Dendritic cell treated with granulocyte-macrophage colony-stimulating factor and Interleukin-4, amounts not matched to agents 40 ng/mL and 50 ng/mL, for 4 days (primary cell): Measurements from ENCODE around the gene LRIG2.

Experiments used
- H3K27ac Mint-ChIP-seq: one replicate; pipeline ENCODE4 v1.8.0; 2022; ENCODE audit warnings: mild to moderate bottlenecking, mixed read lengths
- H3K27me3 Mint-ChIP-seq: one replicate; pipeline ENCODE4 v1.8.0; 2022; ENCODE audit warnings: mild to moderate bottlenecking, mixed read lengths
- H3K36me3 Mint-ChIP-seq: one replicate; pipeline ENCODE4 v1.8.0; 2022; ENCODE audit warnings: low read depth, mixed read lengths
- H3K4me1 Mint-ChIP-seq: one replicate; pipeline ENCODE4 v1.8.0; 2022; ENCODE audit warnings: low read depth, mixed read lengths
- H3K4me3 Mint-ChIP-seq: one replicate; pipeline ENCODE4 v1.8.0; 2022; ENCODE audit warnings: mild to moderate bottlenecking, moderate library complexity, mixed read lengths
- H3K9me3 Mint-ChIP-seq: one replicate; pipeline ENCODE4 v1.8.0; 2022; ENCODE audit warnings: mixed read lengths
- intact Hi-C: fragments of 100-400 bp; cut with micrococcal nuclease; formaldehyde crosslinking; loops from one replicate; pipeline ENCODE4 v1.15.0; 2022

Gene LRIG2

DNA sequence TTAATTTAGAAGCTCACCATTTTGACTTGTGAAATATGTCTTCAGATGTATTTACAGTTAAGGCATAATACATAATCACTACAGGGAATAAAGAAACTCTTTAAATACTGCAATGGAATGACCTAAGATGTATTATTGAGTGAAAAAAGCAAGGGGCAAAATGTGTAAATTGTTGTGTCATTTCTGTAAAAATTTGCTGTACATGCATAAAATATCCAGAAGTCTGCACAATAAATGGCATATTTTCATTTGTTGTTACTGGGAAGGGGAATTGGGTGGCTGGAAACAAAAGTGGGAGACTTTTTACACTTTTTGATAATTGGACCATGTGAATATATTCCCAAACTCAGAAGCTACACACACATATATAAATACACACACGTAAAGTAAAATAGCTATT lies 17.1 kb downstream of the LRIG2 start:
- Mint-ChIP-seq H3K4me1 (no peaks in the 10 kb centered on the region), H3K27ac (no peak overlapping the region), H3K27me3 (no peaks in the 10 kb centered on the region), H3K4me3 (no peak overlapping the region), H3K9me3 (no peaks in the 10 kb centered on the region), H3K36me3 (peaks cover 32% of the 10 kb centered on the region)
- intact Hi-C loops: no loop called here

- Mint-ChIP-seq H3K4me3 (no peak overlapping the region), H3K27ac (no peak overlapping the region)
Observed at GRCh38 chr1:113091988-113092594, 19.1 kb downstream of the LRIG2 start.

DNA sequence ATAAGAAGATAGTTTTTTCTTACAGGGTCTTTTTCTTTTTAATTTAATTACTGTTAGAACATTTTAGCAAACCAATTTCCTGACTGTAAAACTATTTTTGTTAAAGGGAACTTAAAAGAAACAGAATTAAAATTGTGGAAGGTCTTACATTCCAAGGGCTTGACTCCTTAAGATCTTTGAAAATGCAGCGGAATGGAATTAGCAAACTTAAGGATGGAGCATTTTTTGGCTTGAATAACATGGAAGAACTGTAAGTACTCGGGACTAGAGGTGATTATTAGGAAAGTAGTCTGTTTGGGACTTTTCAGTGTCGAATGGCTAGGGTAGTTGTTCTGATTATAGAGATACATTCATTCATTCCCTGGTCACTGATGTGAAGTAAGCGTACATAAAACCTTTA lies 21.5 kb downstream of the LRIG2 start:
- H3K36me3 Mint-ChIP-seq: peaks cover 67% of the 10 kb centered on the region
- intact Hi-C loops: no loop called here
- no peak overlapping the region for H3K4me3 Mint-ChIP-seq
- H3K27ac Mint-ChIP-seq: no peak overlapping the region
- no peaks in the 10 kb centered on the region for H3K4me1 Mint-ChIP-seq
- H3K27me3 Mint-ChIP-seq: no peaks in the 10 kb centered on the region
- H3K9me3 Mint-ChIP-seq: no peaks in the 10 kb centered on the region

More at GRCh38 chr1:113091988-113092594, 19.1 kb downstream of the LRIG2 start:
- Mint-ChIP-seq H3K36me3 (peaks cover 43% of the 10 kb centered on the region), H3K9me3 (no peaks in the 10 kb centered on the region), H3K27me3 (no peaks in the 10 kb centered on the region), H3K4me1 (no peaks in the 10 kb centered on the region)
- intact Hi-C loops: no loop called here

GRCh38 chr1:113095790-113096455 lies 22.9 kb downstream of the LRIG2 start:
- no peaks in the 10 kb centered on the region for H3K27me3 Mint-ChIP-seq
- H3K36me3 Mint-ChIP-seq: peaks cover 72% of the 10 kb centered on the region
- H3K27ac Mint-ChIP-seq: no peak overlapping the region
- H3K4me1 Mint-ChIP-seq: no peaks in the 10 kb centered on the region
- H3K4me3 Mint-ChIP-seq: no peak overlapping the region
- no peaks in the 10 kb centered on the region for H3K9me3 Mint-ChIP-seq
- intact Hi-C loops: no loop called here

DNA sequence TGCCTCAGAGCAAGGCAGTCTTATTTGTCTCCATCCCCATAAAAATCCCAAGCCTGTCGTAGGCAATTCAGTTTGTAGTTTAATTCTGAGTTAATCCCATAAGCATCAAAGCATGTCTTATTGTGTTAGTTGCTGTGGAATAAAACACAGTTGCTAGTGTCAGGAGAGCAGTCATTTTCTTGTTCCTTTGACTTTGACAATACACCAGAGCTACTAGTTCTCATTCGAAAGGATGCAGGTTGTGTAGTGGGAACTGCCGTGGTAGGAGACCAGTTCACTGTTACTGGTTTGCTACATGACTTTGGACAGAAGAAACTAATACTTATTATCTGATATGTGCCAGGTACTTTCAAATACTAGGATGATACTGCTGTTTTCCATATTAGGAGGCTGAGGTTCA lies 23.5 kb downstream of the LRIG2 start:
- intact Hi-C loops: no loop called here
- Mint-ChIP-seq H3K4me3 (no peak overlapping the region), H3K27ac (no peak overlapping the region), H3K4me1 (no peaks in the 10 kb centered on the region), H3K27me3 (no peaks in the 10 kb centered on the region), H3K36me3 (peaks cover 78% of the 10 kb centered on the region), H3K9me3 (no peaks in the 10 kb centered on the region)

GRCh38 chr1:113101588-113101987 lies 28.6 kb downstream of the LRIG2 start:
- H3K36me3 Mint-ChIP-seq: peaks cover 92% of the 10 kb centered on the region
- H3K27me3 Mint-ChIP-seq: no peaks in the 10 kb centered on the region
- no peak overlapping the region for H3K27ac Mint-ChIP-seq
- no peaks in the 10 kb centered on the region for H3K4me1 Mint-ChIP-seq
- H3K4me3 Mint-ChIP-seq: no peak overlapping the region
- no peaks in the 10 kb centered on the region for H3K9me3 Mint-ChIP-seq
- intact Hi-C loops: no loop called here

DNA sequence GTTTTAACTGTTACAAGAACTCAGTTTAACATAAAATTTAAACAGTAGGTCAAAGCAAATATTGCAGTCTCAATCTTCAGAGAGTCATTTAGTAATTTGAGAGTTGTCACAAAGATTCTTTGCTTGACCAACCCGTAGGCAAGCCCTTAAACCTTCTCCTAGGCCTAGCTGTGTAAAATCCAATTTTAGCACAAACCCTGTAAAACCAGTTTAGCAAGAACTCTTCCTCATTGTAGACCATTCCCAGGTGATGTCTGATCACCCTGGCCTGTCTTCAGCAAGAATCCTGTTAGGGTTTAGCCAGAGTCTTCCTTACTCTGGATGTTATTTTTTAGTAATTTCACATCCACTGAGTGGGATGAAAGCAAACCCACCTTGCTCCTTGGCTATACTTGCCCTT lies 30.1 kb downstream of the LRIG2 start:
- H3K27ac Mint-ChIP-seq: no peak overlapping the region

DNA sequence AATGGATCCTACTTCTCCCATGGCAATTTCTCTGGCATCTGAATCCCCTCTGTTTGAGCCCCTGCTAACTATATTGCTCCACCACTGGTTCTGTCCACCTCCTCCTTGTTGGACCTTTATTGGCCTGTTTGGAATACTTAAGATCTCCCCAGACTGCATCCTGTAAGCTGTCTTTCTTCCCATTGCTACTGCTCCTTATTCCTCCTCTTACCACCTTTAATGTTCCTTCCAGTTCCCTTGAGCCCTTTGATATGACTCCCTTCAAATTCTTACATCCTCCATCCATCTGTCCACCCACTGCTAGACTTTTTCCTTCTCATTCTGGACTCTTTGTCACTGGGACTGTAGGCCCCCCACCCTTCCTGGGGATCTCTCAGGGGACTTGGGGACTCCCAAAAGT lies 31.0 kb downstream of the LRIG2 start:
- H3K36me3 Mint-ChIP-seq: peaks cover 93% of the 10 kb centered on the region
- peak overlapping the region; percentile 2 for H3K27ac Mint-ChIP-seq

More for the DNA sequence above, 30.1 kb downstream of the LRIG2 start:
- no peaks in the 10 kb centered on the region for H3K9me3 Mint-ChIP-seq
- no peaks in the 10 kb centered on the region for H3K4me1 Mint-ChIP-seq
- intact Hi-C loops: no loop called here
- H3K4me3 Mint-ChIP-seq: no peak overlapping the region
- H3K27me3 Mint-ChIP-seq: no peaks in the 10 kb centered on the region
- peaks cover 93% of the 10 kb centered on the region for H3K36me3 Mint-ChIP-seq

GRCh38 chr1:113106910-113107309 lies 33.9 kb downstream of the LRIG2 start:
- H3K4me1 Mint-ChIP-seq: no peaks in the 10 kb centered on the region
- no peak overlapping the region for H3K4me3 Mint-ChIP-seq
- intact Hi-C loops: no loop called here
- H3K27ac Mint-ChIP-seq: no peak overlapping the region
- H3K36me3 Mint-ChIP-seq: peaks cover 98% of the 10 kb centered on the region
- no peaks in the 10 kb centered on the region for H3K9me3 Mint-ChIP-seq
- H3K27me3 Mint-ChIP-seq: no peaks in the 10 kb centered on the region

More for the DNA sequence above, 31.0 kb downstream of the LRIG2 start:
- intact Hi-C loops: no loop called here
- Mint-ChIP-seq H3K4me3 (no peak overlapping the region), H3K27me3 (no peaks in the 10 kb centered on the region), H3K9me3 (no peaks in the 10 kb centered on the region), H3K4me1 (no peaks in the 10 kb centered on the region)

DNA sequence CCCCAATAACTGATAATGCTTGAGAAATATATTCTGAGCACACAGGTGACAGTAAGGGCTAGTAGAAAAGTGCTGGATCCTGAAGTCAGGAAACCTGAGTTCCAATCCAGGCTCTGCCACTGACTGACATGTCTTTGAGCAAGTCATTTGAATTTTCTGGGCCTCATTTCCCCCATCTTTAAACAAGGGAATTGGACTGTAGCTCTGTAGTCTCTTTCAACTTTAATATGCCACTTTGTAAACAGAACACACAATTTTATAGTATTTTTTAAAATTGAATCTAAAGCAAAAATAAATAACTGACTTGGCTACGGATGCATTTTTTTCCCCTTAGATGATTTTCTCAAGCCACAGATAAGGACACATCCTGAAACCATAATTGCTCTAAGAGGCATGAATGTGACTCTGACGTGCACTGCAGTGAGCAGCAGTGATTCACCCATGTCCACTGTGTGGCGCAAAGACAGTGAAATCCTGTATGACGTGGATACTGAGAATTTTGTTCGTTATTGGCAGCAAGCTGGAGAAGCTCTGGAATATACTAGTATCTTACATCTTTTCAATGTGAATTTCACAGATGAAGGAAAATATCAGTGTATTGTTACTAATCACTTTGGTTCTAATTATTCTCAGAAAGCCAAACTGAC lies 37.0 kb downstream of the LRIG2 start:
- peaks cover 94% of the 10 kb centered on the region for H3K36me3 Mint-ChIP-seq
- no peak overlapping the region for H3K4me3 Mint-ChIP-seq
- intact Hi-C loops: no loop called here
- H3K4me1 Mint-ChIP-seq: no peaks in the 10 kb centered on the region
- H3K27ac Mint-ChIP-seq: no peak overlapping the region
- no peaks in the 10 kb centered on the region for H3K27me3 Mint-ChIP-seq
- H3K9me3 Mint-ChIP-seq: no peaks in the 10 kb centered on the region

DNA sequence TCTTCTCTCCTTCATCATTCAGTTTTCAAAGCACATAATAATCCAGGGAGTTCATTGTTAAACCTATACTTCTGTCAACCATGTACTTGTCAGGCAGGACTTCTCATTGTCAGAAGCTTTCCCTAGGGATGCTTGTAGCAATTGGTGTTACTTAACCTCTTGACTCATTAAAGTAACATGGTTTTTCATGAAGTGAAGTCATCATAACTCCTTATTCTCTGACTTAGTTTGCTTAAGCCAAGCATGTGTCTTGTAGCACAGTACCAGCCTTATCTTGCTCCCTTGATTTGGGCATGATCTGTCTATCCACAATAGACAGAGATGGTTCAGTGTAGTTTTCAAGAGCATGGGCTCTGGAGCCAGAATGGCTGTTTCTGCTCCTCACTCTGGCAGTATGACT lies 45.3 kb downstream of the LRIG2 start:
- H3K4me3 Mint-ChIP-seq: no peak overlapping the region
- H3K27me3 Mint-ChIP-seq: no peaks in the 10 kb centered on the region
- H3K4me1 Mint-ChIP-seq: no peaks in the 10 kb centered on the region
- H3K9me3 Mint-ChIP-seq: no peaks in the 10 kb centered on the region
- intact Hi-C loops: no loop called here
- no peak overlapping the region for H3K27ac Mint-ChIP-seq
- H3K36me3 Mint-ChIP-seq: peaks cover 96% of the 10 kb centered on the region

GRCh38 chr1:113123737-113124136 lies 50.7 kb downstream of the LRIG2 start:
- Mint-ChIP-seq H3K36me3 (peaks cover 92% of the 10 kb centered on the region), H3K4me1 (no peaks in the 10 kb centered on the region), H3K27ac (no peak overlapping the region), H3K9me3 (no peaks in the 10 kb centered on the region), H3K4me3 (no peak overlapping the region), H3K27me3 (no peaks in the 10 kb centered on the region)
- intact Hi-C loops: loop anchor here (10.0 kb wide), 1 partner anchor 841 kb away; no protein-coding TSS in a partner anchor

GRCh38 chr1:113124366-113124765 lies 51.4 kb downstream of the LRIG2 start:
- no peak overlapping the region for H3K27ac Mint-ChIP-seq
- H3K36me3 Mint-ChIP-seq: peaks cover 86% of the 10 kb centered on the region
- no peaks in the 10 kb centered on the region for H3K9me3 Mint-ChIP-seq
- no peaks in the 10 kb centered on the region for H3K27me3 Mint-ChIP-seq
- no peaks in the 10 kb centered on the region for H3K4me1 Mint-ChIP-seq
- intact Hi-C loops: loop anchor here (10.0 kb wide), 1 partner anchor 840 kb away; no protein-coding TSS in a partner anchor
- H3K4me3 Mint-ChIP-seq: no peak overlapping the region

GRCh38 chr1:113125517-113125916 lies 52.5 kb downstream of the LRIG2 start:
- H3K27me3 Mint-ChIP-seq: no peaks in the 10 kb centered on the region
- peaks cover 83% of the 10 kb centered on the region for H3K36me3 Mint-ChIP-seq
- no peak overlapping the region for H3K4me3 Mint-ChIP-seq
- no peak overlapping the region for H3K27ac Mint-ChIP-seq
- intact Hi-C loops: loop anchor here (10.0 kb wide), 1 partner anchor 839 kb away; no protein-coding TSS in a partner anchor
- no peaks in the 10 kb centered on the region for H3K9me3 Mint-ChIP-seq
- peaks cover 8% of the 10 kb centered on the region for H3K4me1 Mint-ChIP-seq
